ENCODE data around the gene UBE2F.
"Not testable (repeated sequence)": the region's sequence is repeated elsewhere in the genome, so short reads cannot be mapped to it uniquely, and the experiment has no call there.

Gene UBE2F

DNA sequence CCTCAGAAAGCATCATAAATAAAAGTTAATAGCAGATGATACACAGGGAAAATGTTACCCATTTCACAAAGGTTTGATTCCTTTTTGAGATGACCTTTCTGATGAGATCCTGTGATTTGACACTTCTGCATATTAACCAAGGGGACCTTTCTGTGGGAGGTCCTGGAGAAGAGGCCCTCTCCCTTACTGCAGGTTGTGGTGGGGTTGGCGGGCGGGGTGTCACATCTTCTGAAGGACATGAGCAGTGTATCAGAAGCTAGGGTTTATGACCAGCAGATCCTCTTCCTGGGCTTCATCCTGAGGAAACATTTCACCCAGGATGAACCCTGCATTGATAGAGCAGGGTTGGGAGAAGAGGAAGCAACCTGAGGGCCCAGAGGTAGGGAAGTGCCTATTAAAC lies 56.8 kb downstream of the UBE2F start:
- DNase-seq = no peak

DNA sequence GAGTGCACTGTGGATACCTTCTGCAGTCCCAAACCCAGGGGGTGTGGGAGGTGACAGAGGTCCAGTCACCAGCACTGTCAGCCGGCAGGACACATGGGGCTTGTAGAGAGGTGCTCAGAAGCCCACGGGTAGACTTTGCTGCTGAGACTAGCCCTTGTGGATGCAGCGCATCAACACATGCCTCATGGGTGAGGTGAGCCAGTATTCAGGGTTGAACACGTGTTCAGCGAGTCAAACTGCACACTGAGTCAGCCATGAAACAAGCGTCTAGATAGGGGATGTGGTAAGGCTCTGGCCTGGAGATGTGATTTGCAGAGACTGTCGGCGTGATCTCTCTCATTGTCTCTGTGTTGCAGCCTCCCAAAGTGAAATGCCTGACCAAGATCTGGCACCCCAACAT lies 58.2 kb downstream of the UBE2F start:
- DNase-seq = no peak

DNA sequence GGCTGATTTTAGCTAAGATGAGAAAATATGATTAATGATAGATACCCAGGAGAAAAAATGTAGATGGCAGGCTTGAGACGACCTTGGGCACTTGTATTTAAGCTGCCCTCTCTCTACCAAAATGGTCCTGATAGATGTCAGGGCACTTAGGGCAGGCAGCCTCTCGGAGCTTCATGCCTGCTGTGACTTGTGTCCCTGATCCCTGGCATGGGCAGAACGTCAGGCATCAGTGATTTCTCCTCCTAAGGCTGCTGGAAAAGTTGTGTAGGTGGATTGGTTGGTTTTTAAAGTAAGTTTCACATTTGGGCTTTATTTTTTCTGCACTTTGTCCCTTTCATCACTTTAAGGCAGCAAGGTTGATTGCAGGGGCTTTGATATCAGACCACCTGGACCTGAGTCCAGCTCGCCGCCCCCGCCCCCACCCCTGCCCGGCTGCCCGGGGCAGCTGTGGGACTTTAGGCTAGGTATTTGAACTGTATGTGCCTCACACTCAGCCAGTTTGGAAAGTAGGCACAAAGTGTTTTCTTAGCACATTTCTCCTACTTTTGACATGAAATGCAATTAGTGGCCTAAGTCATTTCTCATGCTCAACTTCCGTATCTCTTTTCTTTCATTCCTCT lies 59.0 kb downstream of the UBE2F start:
- no peak for DNase-seq

DNA sequence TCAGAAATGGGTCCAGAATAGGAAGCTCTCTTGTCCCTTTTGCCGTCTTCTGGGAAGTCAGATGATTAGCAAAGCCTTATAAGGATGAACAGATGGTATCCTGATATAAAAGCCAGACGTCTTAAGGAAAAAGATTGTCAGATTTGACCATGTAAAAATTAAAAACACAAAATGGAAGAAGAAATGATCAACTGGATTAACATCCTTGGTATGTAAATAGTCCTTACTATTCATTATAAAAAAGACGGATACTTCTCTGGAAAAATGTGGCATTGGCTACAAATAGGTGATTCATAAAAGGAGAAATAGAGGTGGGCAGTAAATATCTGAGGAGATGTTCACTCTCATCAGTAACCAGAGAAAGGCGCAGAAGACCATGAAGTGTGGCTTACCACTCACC lies 60.2 kb downstream of the UBE2F start:
- DNase-seq = no peak

DNA sequence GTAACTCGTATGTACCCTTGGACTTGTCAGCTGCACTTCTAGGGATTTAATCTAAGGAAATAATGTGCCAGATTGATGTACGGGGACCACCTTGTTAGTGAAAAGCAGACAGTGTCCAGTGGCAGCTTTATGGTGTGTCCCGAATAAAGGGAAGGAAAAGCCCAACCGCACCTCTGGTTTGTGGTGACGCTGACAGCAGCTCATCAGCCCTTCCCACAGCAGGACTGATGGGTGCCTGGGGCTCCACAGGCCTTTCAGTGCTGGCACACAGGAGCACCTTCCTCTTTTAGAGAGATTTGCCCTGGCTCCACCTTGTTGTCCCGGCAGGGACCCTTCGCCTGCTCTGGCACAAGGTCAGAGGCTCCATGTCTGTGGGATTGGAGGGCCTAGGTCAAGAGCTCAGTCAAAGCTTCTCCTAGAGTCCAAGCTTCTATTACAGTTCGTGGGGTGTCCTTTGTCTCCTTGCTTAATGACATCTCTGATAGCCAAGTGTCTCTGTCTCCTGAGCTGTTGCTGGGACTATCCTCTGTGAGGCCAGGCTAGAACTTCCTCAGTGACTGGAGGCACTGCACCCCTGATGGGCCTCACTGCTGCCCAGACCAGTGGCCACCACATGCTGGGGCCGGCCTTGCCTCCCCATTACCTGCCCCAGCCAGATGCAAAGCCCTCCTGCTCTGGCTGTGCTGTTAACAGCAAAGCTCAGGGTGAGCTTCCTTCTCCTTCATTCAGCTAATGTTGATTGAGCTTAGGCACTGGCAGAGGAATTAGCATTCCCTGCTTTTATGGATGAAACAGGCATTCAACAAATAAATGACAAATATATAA lies 61.0 kb downstream of the UBE2F start:
- DNase-seq = no peak

DNA sequence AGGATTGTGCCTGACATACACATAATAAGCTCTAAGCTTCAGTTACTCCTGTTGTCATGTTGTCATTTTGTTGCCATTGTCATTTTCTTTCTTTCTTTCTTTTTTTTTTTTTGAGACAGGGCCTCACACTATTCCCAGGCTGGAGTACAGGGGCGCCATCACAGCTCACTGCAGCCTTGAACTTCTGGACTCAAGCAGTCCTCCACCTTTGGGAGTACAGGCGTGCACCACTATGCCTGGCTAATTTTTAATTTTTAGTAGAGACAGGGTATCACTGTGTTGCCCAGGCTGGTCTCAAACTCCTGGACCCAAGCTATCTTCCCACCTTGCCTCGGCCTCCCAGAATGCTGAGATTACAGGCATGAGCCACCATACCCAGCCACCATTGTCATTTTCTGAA lies 63.0 kb downstream of the UBE2F start:
- DNase-seq = no peak

DNA sequence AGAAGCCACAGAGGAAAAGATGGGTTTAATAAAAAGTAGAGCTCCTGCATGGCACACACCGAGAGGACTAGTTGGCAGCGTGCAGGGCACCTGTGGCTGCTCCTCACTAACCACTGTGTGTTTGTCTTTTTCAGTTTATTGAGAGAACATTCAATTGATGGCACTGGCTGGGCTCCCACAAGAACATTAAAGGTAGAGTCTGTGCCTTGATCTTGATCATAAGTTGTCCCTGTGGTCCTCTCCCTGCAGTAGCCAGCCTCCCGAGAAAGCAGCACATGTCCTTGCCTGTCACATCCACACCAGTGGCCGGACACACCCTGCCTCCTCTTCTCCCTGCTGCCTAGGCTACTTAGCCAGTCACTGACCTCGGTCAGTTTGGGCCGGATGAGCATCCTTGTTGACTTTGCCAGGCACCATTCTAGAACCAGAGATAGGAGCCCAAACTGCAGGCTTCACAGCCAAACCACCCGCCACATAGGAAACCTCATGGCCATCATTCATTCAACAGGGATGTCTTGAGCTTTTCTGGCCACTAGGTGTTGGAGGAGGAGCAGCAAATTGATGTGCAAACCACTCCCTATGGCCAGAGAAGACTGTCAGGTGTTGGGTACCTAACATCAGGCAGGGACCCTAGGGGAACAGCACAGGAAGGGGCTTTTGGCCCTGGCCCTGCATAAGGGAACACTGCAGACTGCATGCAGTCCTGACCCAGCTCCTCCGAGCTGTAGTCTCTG lies 63.8 kb downstream of the UBE2F start:
- no peak for DNase-seq

DNA sequence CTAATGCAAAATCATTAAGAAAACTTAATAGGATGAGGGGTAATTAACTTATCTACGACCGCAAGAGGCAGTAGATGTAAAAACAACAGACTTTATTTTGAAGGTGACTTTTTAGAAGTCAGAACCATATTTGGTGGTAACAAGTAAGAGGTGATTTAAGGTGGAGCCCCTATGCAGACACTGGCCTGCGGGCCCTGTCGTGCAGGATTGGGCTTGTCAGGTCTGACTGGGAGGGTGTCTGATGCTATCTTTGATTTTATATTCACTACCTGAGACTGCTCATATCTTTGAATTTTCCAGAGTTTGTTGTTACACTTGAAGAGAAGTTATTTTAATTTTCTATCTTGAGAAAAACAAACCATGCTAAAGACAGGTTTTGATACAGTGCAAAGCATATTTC lies 64.9 kb downstream of the UBE2F start:
- no peak for DNase-seq

DNA sequence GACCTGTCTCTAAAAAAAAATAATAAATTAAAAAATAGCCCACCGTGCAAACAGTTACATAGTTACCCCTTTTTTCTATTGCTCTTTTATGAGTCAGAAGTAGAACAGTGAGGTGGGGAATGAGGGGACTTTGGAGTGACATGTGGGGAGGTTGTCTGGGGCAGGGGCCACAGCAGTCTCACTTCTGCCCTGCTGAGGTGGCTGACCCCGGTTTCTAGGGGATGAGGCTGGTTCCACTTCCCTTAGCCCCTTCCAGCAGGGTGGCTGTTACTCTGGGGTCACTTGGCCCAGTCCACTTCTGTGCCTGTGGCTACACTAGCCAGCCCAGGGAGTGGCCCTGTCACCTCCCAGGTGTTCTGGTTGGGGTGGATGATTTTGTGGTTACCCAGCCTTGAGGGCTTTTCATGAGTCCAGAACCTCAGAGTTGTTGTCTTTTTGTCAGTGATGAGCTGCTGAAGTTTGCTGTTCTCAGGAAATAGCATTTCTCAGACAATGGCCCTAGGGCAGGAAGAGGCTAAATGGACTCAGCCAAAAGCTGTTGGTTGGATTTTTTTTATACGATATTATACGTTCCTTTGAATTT lies 66.0 kb downstream of the UBE2F start:
- no peak for DNase-seq

DNA sequence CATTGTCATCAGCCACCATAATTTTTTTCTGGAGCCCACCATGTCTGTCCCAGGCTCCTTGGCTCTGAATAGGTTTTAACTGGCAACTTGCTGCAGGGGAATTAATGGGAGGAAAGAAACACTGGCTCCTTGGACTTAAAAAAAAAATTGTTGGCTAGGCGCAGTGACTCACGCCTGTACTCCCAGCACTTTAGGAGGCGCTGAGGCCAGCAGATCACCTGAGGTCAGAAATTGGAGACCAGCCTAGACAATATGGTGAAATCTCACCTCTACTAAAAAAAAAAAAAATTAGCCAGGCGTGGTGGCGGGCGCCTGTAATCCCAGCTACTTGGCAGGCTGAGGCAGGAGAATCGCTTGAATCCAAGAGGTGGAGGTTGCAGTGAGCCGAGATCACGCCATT lies 67.2 kb downstream of the UBE2F start:
- DNase-seq = not testable (repeated sequence)

DNA sequence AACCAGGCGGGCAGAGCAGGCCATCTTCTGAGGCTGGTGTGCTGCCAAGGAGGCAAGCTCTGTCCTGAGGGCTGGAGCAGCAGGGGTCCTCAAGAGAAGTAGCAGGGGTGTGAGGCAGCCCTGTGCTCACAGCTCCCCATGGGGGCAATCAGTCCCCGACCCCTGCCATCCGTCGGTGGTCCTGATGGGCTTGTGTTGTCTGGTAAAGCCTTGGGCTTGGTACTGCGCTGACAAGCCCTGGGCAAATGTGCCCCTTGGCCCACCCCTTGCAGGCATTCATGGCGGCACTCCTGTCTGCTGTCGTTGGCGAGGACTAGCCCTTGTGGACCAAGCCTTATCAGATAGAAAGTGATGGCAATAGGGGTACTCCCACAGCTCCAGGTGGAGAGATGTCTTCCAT lies 71.4 kb downstream of the UBE2F start:
- DNase-seq = no peak

DNA sequence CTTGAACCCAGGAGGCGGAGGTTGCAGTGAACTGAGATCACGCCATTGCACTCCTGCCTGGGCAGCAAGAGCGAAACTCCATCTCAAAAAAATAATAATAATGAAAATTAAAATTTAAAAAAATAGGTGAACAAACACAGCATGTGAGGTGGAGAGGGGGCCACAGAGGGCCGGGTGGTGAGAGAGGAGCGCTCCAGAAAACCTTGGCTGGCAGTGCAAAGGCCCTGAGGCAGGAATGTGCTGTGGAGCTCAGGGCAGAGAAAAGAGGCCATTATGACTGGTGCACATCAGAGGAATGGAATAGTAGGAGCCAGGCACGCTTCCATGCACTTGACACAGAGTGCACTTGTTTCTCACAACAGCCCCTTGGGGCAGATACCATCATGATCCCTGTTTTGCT lies 72.3 kb downstream of the UBE2F start:
- DNase-seq = no peak

DNA sequence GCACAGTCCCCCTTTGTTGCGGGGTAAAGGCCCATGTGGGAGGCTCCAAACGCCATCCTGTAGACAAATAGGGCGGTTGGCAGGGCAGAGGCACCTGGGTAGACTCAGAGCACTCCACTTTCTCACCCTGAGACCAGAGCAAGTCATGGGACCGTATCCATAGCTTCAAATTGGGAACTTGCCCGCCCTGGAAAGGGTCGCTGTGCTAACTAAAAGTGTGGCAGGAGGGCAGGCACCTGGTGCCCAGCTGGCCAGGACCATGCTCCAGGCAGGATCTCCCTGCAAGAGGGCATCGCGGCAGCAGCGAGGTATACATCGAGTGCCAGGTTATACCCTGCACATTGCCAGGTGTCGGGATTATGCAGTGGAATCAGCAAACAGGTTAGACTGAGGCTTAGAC lies 73.2 kb downstream of the UBE2F start:
- no peak for DNase-seq

DNA sequence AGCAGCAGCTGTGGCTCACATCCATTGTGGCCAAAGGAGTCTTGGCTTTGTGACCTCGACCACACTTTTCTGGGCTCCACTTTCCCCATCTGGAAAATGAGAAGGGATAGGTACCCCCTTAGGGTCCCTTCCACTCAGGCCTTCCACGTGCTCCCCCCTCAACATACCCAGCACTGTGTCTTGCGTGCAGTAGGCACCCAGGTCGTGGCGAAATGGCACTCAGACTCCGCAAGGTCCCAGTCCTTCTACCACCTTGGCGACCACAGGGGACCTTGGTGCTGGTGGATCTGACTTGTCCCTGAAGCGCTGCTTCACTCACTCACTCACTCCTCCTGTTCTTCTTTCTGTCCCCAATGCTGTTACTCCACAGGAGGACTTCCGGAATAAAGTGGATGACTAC lies 74.1 kb downstream of the UBE2F start:
- no peak for DNase-seq

DNA sequence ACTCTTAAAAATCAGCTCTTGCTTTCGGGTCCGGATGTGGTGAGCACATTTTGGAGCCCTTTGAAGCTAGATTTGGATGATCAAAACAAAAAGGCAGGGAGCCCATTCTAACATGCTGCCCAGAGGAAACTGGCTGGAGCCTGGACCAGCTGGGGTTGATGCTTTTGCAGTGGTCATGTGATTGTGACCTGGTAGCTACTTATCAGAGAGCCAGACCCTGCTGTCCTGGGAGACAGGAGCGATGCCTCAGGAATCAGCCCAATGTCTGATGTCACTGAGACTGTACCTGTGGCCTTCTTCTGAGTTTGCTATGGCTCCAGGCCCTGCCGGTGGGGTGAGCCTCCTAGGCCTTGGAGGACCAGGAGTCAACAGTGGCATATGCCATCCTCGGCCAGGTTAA lies 75.3 kb downstream of the UBE2F start:
- no peak for DNase-seq

DNA sequence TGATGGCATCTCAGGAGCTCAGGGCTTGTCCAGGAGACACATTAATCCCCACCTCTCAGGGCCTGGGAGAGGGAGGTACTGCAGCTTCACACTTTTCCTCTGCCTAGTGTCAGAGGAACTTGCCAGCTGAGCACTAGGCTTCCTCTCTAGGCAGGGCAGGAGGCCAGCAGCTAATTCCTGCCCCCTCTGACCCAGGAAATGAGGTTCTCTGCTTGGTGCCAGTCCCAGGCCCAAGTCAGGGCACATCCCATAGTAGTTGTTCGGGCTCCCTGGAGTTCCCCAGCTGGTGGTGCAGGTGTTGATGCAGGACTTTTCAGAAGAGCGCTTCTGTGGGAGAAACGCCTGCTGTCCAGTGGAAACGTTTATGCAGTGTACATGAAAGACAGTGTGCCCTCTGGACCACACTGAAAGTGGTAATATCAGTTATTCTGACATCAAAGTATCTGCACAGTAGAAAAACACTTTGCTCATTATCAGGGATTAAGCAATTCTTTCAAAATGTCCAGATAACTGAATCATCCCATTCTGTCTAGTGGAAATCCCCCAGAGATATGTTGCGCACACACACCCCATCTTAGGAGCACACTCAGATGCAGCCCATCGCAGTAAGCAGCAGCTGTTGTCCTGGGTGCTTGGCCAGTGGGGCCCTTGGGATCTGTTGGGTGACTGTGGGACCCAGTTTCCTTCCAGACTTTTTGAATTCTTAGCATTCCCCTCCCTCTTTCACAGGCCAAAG lies 76.2 kb downstream of the UBE2F start:
- no peak for DNase-seq

DNA sequence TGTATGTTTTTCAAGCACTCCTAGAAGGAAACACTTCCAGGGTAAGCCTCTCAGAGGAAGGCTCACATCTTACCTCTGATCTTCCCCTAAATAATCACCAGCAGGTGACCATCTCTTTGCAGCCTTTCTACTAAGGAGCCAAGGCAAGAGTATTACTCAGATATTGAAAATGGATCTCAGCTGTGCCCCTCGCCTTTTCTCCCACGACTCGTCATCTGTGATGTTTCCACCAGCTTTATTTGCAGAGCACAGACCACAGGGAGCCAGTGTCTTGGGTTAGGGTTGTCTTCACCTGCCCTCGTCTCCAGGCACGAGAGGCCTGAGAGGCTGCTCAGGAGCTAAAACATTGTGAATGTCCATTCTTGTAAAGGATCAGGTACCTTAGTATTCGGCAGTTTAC lies 77.0 kb downstream of the UBE2F start:
- DNase-seq = no peak

DNA sequence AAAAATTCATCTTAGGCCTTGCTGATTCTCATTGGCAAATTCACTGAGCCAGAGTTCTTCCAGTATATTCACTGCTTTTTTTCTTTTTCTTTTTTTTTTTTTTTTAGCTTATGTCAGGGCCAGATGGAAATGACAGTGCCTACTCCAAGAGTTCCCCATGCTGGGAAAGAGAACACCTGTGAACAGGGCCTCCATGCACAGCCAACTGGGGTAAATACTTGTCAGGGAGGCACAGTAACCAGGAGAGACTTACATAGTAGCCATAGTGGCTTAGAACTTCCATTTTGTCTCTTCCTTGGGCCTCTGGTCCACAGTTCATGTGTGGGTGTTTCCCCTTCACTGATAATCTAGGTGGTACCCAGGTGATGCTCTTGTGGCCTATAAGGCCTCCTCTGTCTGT lies 78.8 kb downstream of the UBE2F start:
- no peak for DNase-seq

DNA sequence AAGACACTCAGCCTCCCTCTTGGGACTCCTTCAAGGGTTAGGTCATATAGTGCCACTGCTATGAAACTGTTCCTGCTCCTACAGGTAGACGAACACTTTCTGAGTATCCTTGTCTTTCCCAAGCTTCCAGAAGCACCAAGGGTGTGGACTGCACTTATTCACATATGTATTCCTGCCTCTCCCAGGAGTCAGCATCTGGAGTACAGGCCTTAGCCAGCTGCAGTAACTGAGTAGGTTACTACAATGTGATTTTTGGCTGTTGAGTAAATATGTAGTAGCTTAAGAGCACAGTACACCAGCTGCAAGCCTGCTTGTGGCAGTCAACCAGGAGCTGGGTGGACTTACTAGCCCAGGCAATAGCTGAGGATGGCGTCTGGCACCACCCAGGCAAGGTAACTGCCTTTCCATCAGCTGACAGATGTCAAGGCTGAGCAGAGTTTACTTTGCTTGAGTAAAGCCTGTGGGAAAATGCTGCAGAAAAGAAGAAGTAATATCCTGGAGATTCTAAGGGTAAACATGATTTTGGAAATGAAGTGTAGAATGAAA lies 80.0 kb downstream of the UBE2F start:
- no peak for DNase-seq

DNA sequence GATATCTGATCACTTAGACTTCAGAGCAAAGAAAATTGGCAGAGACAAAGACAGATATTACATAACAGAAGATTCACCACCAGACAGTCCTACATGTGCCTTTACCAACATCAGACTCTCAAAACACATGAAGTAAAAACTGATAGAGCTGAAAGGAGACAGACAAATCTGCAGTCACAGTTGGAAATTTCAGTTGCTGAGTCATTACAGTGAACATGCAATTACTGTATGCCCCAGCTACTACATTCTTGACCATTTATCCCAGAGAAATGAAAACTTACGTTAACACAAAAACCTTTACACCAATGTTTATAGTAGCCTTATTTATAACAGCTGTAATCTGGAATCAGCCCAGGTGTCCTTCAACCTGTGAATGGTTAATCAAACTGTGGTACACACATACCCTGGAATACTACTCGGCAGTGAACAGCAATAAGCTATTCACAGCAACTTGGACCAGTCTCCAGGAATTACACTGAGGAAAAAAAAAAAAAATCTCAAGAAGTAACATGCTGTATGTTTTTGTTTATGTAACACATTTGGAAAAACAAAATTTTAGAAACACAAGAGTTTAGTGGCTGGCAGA lies 86.5 kb downstream of the UBE2F start:
- DNase-seq = no peak

DNA sequence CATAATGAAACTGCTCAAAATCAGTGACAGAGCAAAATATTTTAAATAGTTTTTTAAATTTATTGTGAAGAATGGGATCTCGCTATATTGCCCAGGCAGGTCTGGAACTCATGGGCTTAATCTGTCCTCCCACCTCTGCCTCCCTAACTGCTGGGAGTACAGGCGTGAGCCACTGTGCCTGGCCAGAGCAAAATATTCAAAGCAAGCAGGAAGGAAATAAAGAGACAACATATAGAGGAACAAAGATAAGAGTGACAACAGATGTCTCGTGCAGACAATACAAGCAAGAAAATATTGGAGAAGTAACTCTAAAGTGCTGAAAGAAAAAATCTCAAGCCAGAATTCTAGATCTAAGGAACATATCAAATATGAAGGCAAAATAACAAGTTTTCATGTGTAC lies 89.0 kb downstream of the UBE2F start:
- DNase-seq = no peak
